ENCODE measurements around the gene OLFML2A.
A peak's percentile ranks its signal among the peaks of the same experiment; 100 is the strongest.

OLFML2A gene

DNA sequence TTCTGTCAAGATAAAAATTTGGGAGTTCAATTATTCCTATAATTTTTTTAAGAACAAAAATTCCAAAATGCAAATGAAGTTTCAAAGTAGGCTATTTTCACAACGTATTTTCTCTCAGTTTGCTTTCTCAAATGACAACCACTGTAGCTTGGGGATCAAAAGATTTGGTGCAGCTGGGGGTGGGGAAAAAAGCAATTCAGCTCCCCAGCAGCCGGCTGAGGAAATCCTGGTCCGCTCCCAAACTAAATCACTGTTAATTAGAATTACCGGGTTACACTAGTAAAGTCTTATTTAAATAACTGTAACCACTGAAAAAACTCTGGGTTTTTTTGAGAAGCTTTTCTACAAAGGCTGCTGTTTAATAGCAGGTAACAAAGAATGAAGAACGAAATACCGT is 11.5 kb upstream of the OLFML2A start:
- TF ChIP-seq, protein P1, sequence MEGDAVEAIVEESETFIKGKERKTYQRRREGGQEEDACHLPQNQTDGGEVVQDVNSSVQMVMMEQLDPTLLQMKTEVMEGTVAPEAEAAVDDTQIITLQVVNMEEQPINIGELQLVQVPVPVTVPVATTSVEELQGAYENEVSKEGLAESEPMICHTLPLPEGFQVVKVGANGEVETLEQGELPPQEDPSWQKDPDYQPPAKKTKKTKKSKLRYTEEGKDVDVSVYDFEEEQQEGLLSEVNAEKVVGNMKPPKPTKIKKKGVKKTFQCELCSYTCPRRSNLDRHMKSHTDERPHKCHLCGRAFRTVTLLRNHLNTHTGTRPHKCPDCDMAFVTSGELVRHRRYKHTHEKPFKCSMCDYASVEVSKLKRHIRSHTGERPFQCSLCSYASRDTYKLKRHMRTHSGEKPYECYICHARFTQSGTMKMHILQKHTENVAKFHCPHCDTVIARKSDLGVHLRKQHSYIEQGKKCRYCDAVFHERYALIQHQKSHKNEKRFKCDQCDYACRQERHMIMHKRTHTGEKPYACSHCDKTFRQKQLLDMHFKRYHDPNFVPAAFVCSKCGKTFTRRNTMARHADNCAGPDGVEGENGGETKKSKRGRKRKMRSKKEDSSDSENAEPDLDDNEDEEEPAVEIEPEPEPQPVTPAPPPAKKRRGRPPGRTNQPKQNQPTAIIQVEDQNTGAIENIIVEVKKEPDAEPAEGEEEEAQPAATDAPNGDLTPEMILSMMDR (conservative IDR thresholded peaks at IDR 0.05; ENCODE audit: control insufficient read depth, insufficient read depth, low read depth, low read length), result no peak
- H3K4me3 ChIP-seq (ENCODE audit: control insufficient read depth, low read depth, low read length), result no peak overlapping the region
- DNase-seq (ENCODE audit: low read depth), result no peak

DNA sequence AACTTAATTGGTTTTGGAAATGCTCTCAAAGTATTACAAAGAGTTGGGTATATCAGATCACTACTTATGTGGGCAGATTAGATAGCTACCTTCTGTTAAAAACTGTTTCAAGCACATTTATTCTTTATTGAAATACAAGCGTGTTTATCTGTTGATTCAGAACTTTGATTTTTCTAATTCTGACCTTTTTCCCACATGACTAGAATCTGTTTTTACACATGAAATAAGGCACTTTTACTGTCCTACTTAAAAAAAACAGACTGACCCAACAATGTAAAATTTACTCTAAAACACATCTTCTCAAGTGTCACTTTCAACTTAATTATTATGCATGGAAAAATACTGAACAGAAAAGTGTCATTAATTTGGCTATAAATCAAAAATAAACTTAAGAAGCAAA is 10.6 kb upstream of the OLFML2A start:
- DNase-seq (ENCODE audit: low read depth), result no peak
- no peak overlapping the region for H3K4me3 ChIP-seq (ENCODE audit: control insufficient read depth, low read depth, low read length)
- TF ChIP-seq, protein P1 (conservative IDR thresholded peaks at IDR 0.05; ENCODE audit: control insufficient read depth, insufficient read depth, low read depth, low read length), result no peak

DNA sequence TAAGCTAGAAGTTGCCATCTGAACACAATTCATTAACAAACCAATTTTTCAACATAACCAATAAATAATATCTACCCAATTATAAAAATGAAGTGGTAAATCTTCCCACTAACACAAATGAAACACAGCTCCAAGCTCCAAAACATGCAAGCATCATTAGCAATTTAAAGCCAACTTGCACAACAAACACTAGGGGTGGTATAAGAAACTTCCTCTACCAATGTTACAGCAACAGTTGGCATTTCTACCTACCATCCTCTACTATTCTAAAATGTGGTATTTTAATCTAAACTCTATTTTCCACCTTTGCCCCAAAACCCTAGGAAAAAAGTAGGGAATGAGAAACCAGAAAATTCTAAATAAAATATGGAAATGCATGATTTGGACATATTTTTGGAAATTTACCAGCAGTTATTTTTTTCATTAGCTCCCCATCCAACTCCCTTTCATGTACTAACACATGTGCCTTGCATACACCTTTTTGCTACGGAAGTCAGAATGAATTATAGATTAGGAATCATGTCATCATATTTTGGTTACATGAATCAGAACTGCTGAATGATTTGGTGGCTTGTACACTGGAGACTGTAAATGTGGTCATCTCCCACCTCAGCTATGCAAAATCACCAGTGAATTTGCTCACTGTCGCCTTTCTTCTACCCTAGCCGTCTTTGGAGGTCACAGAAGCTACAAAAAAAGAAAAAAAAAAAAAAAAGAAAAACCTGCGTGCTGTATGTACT is 9.9 kb upstream of the OLFML2A start:
- TF ChIP-seq, protein P1 (conservative IDR thresholded peaks at IDR 0.05; ENCODE audit: control insufficient read depth, insufficient read depth, low read depth, low read length), result peak; percentile 15
- DNase-seq (ENCODE audit: low read depth), result no peak
- H3K4me3 ChIP-seq (ENCODE audit: control insufficient read depth, low read depth, low read length), result no peak overlapping the region

DNA sequence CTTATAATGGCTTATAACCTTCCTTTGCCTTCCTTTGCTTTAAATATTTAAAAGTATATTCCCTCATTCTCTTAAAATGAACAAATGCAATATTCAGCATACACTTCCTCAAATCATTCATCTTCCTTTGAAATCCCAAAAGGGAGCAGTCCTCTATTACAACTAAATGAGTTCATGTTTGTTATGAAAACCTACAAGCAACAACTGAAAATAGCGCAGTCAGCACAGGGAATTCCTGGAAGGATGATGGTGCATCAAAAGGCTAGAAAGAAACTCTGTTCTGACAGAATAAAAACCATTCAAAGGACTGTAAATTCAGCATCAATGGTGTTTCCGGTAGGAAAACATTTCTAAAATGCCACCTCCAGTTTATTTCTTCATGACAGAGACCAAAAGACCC is 9.1 kb upstream of the OLFML2A start:
- DNase-seq (ENCODE audit: low read depth), result no peak
- TF ChIP-seq, protein P1 (conservative IDR thresholded peaks at IDR 0.05; ENCODE audit: control insufficient read depth, insufficient read depth, low read depth, low read length), result no peak

DNA sequence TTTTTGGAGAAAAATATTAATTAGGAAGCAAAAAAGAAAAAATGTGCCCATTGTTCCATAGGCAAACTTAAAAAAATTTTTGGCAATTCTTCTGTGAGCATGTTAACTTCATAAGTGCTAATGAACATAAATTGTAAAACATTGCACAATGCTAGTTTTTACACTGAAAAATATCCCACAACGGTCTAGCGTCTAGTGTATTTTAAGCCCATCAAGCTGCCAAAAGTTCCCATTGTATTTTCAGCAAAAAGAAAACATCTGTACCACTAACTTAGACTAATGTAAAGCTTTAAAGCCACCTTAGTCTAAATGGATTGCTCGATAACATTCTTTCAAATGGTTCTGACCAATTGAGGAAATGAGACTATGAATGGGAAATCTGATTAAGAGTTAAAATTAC is 8.6 kb upstream of the OLFML2A start:
- TF ChIP-seq, protein P1 (conservative IDR thresholded peaks at IDR 0.05; ENCODE audit: control insufficient read depth, insufficient read depth, low read depth, low read length), result no peak
- no peak overlapping the region for H3K4me3 ChIP-seq (ENCODE audit: control insufficient read depth, low read depth, low read length)
- no peak for DNase-seq (ENCODE audit: low read depth)

More for the DNA sequence above, 9.1 kb upstream of the OLFML2A start:
- H3K4me3 ChIP-seq (ENCODE audit: control insufficient read depth, low read depth, low read length), result no peak overlapping the region

DNA sequence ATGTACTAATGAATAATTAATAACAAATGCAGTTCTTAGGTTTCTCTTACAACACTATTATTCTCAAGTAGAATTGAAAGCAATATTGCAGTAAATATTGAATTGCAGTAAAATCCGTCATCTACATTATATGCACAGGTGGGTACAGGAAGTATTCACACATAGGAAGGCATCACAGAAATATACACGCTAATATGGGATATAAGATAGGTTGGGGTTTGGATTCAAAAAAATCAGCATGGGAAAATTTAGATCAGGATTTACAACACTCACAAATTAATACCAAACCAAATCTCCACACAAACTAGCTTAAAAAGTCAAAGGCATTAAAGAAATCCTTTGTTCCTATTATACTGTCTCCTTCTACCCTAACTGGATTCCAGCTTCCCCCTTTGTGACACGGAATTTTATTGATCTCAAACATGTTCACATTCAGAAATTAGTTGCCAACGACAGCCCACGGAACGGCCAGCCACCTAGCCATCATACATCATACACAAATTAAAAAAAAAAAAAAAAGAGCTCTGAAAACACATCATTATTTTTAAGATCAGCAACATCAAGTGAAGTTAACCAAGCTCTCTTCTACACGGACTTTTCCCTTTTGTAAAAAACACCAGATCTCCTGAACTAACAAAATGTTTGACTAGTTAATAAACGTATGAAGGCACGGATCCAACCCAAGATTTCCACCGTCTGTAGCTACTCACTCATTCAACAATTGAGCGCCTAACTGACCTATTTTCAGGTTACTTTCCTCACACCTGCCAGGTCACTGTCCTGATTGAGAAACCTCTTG is 8.0 kb upstream of the OLFML2A start:
- TF ChIP-seq, protein P1 (conservative IDR thresholded peaks at IDR 0.05; ENCODE audit: control insufficient read depth, insufficient read depth, low read depth, low read length), result no peak
- DNase-seq (ENCODE audit: low read depth), result no peak
- no peak overlapping the region for H3K4me3 ChIP-seq (ENCODE audit: control insufficient read depth, low read depth, low read length)
